A673 (cell line): Measurements from ENCODE around the gene ADCY4. TPM values are rescaled to one million over a fixed set of nuclear protein-coding genes. Genes with fewer than 3 reads are reported as not detected.

Experiments
- BruUV-seq: library from RNA; stranded (reverse); fragments of 400-500 nt; replicated peaks from 2 replicates; lab custom pipeline; 2021; lab: Mats Ljungman, UMichigan
- CTCF ChIA-PET: fragments of 300-600 bp; sonication (Branson Sonifier 250); formaldehyde crosslinking; loops from one replicate; lab custom pipeline; 2022; ENCODE audit warnings: antibody characterized with exemption; lab: Charles Lee
- POLR2A ChIA-PET: fragments of 300-600 bp; sonication (Branson Sonifier 250); formaldehyde crosslinking; loops from one replicate; lab custom pipeline; 2022; ENCODE audit warnings: antibody characterized with exemption; ENCODE audit not compliant: low non-redundant PET; lab: Charles Lee
- DNase-seq: peaks from one replicate; pipeline ENCODE4 v3.0.0-alpha.2; 2015; ENCODE audit warnings: low spot score
- H3K27ac ChIP-seq: fragments of 200-600 bp; sonication (generic); 2 replicates; pipeline ENCODE4 v1.5.1; 2016; ENCODE audit warnings: mixed run types, low read depth, mild to moderate bottlenecking, mixed read lengths, antibody characterized with exemption, low read length; ENCODE audit not compliant: poor library complexity, severe bottlenecking
- H3K27me3 ChIP-seq: fragments of 200-600 bp; sonication (generic); replicated peaks from 2 replicates; pipeline ENCODE4 v1.6.1; 2017; ENCODE audit warnings: mixed run types, low read depth, mild to moderate bottlenecking, mixed read lengths, antibody characterized with exemption, low read length; ENCODE audit not compliant: insufficient read depth, poor library complexity
- H3K36me3 ChIP-seq: fragments of 200-600 bp; sonication (generic); 2 replicates; pipeline ENCODE4 v1.6.1; 2016; ENCODE audit warnings: mixed run types, mild to moderate bottlenecking, mixed read lengths, antibody characterized with exemption, low read length; ENCODE audit not compliant: insufficient read depth, poor library complexity, severe bottlenecking
- H3K4me1 ChIP-seq: fragments of 200-600 bp; sonication (generic); 2 replicates; pipeline ENCODE4 v1.6.1; 2017; ENCODE audit warnings: mixed run types, mild to moderate bottlenecking, mixed read lengths, antibody characterized with exemption, low read length; ENCODE audit not compliant: insufficient read depth, poor library complexity, severe bottlenecking
- H3K4me3 ChIP-seq: fragments of 200-600 bp; sonication (generic); 2 replicates; pipeline ENCODE4 v1.5.1; 2016; ENCODE audit warnings: low read depth, mixed run types, mild to moderate bottlenecking, mixed read lengths, low read length; ENCODE audit not compliant: poor library complexity, severe bottlenecking
- H3K9me3 ChIP-seq: fragments of 200-600 bp; sonication (generic); 2 replicates; pipeline ENCODE4 v1.6.1; 2016; ENCODE audit warnings: mixed run types, low read depth, mild to moderate bottlenecking, mixed read lengths, antibody characterized with exemption, low read length; ENCODE audit not compliant: poor library complexity, severe bottlenecking
- EZH2 ChIP-seq: fragments of 200-600 bp; sonication (generic); IDR thresholded peaks from 2 replicates; pipeline ENCODE4 v1.6.1; 2017; ENCODE audit warnings: borderline replicate concordance, low read depth, mild to moderate bottlenecking, mixed read lengths, antibody characterized with exemption, low read length; ENCODE audit not compliant: poor library complexity, severe bottlenecking
- intact Hi-C: fragments of 100-400 bp; cut with micrococcal nuclease; formaldehyde crosslinking; loops from one replicate; pipeline ENCODE4 v1.10.0; 2022; ENCODE audit not compliant: unreplicated experiment
- total RNA-seq: library from RNA; stranded (reverse); gene quantifications from 2 replicates; pipeline ENCODE4 v1.2.3, GENCODE V29; 2021
- TF ChIP-seq, protein P1 (sequence below): fragments of 300-800, 200-600 bp; sonication (generic); conservative IDR thresholded peaks from 2 replicates; pipeline ENCODE4 v1.5.1; 2017; ENCODE audit warnings: low read depth, mild to moderate bottlenecking, antibody characterized with exemption, low read length, moderate library complexity, mixed read lengths

ADCY4 gene
- total RNA-seq, 1 experiment from 2014 or later, result 0.84 TPM

DNA sequence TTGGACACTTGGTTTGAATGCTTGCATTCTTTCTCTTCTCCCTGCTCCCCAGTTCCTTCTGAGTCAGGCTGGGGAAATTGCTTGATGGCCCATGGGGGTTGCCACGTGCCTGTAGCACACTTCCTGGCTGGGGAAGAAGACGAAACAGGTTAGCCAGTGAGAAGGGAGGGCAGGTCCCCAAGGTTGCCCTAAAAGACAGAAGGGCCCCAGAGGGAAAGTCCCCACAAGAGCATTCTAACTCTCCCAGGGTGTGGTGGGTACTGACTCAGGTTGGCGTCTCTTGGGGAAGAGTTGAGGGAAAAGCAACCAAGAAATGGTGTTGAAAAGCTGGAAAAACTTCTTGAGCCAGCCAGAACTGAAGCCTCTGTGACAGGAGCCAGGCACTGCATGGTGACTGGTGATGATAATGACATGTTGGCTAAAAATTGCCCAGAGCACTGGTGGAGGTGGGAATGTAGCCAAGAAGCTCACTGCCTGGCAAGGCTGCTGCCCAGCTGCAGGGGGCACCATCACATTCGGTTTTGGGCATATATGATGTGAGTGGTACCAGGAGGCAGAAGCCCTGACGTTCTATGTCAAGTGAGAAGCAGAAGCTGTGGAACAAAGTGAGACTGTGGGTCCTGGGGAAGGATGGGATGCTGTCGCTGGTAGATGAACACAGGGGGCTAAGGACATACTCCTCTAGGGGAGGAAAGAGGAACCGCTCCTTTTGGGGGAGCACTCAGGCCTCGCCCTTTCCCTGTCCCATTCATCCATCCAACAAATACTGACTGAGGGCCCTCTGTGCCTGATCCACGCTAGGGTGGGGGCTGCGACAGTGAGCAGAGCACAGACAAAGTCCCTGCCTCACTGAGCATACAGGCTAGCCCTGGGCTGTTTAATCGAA is 55.3 kb downstream of the ADCY4 start:
- Histone ChIP-seq H3K4me3 (no peak overlapping the region), H3K9me3 (no peaks in the 10 kb centered on the region), H3K4me1 (no peaks in the 10 kb centered on the region), H3K27me3 (no peaks in the 10 kb centered on the region), H3K36me3 (no peaks in the 10 kb centered on the region), H3K27ac (no peak overlapping the region)
- TF ChIP-seq EZH2, result no peak
- TF ChIP-seq, protein P1, sequence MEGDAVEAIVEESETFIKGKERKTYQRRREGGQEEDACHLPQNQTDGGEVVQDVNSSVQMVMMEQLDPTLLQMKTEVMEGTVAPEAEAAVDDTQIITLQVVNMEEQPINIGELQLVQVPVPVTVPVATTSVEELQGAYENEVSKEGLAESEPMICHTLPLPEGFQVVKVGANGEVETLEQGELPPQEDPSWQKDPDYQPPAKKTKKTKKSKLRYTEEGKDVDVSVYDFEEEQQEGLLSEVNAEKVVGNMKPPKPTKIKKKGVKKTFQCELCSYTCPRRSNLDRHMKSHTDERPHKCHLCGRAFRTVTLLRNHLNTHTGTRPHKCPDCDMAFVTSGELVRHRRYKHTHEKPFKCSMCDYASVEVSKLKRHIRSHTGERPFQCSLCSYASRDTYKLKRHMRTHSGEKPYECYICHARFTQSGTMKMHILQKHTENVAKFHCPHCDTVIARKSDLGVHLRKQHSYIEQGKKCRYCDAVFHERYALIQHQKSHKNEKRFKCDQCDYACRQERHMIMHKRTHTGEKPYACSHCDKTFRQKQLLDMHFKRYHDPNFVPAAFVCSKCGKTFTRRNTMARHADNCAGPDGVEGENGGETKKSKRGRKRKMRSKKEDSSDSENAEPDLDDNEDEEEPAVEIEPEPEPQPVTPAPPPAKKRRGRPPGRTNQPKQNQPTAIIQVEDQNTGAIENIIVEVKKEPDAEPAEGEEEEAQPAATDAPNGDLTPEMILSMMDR, result peak; percentile 53
- intact Hi-C loops, result no loop called here
- CTCF ChIA-PET, result interaction anchor here (1.0 kb wide), 2 partner anchors 9 to 17 kb away, joined by 3 to 4 read pairs; partner anchors contain the start of gene RABGGTA
- peak; percentile 48 for DNase-seq
- BruUV-seq, result no TSS peak
- POLR2A ChIA-PET, result no interaction called here

DNA sequence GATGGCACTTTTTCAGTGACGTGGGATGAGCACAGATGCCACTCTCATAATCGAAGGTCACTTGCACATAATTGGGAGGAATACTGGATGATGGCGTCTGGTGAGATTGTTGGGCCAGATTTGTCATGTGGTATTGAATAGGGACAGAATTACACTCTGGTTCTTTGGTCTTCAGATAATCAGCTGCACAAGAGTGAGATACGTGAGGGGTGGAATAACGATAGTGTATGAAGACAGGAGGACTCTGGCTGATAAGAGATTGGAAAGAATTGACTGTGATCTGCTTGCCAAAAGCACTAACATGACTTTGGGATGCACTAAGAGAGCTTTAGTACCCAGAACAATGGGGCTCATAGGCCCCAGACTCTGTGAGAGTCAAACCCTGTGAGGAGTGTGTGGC is 56.4 kb downstream of the ADCY4 start:
- CTCF ChIA-PET, result no interaction called here
- POLR2A ChIA-PET, result no interaction called here

DNA sequence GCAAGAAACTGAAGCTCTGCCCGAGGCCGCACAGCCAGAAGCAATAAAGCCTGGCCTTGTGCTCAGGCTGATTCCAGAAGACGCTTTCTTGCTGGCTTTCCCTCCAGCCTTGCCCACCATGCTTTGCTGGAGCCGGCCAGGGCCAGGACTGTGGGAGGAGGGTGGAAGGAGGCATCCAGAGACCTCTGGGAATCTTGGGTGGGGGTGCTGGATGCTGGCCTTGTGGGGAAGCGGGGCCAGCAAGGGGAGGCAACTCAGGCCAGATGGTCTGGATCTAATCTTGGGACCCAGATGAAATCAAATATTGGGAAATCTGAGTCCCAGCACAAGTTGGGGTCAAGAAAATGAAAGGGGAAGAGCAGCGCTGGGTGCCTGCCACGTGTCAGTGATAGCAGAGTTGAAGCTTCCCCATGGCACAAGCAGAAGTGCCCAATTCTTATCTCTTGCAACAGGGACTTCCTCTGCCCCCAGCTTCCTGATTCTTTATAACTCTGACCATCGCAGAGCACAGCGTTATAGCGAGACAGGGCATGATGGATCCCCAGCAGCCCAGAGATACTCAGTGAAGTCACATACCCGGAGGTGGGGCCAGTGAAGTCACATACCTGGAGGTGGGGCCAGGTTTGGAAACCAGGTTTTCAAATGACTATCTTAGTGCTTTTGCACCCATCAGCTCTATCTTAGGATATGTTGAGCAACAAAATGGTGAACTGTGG is 57.1 kb downstream of the ADCY4 start:
- no peaks in the 10 kb centered on the region for H3K27me3 ChIP-seq
- H3K9me3 ChIP-seq, result no peaks in the 10 kb centered on the region
- POLR2A ChIA-PET, result no interaction called here
- intact Hi-C loops, result no loop called here
- no peak for DNase-seq
- TF ChIP-seq, protein P1, result no peak
- no peak for TF ChIP-seq EZH2
- CTCF ChIA-PET, result no interaction called here
- H3K4me1 ChIP-seq, result no peaks in the 10 kb centered on the region
- H3K36me3 ChIP-seq, result no peaks in the 10 kb centered on the region
- no peak overlapping the region for H3K4me3 ChIP-seq
- no peak overlapping the region for H3K27ac ChIP-seq
- no TSS peak for BruUV-seq

More for the DNA sequence above, 56.4 kb downstream of the ADCY4 start:
- Histone ChIP-seq H3K4me1 (no peaks in the 10 kb centered on the region), H3K27ac (no peak overlapping the region), H3K9me3 (no peaks in the 10 kb centered on the region), H3K4me3 (no peak overlapping the region), H3K27me3 (no peaks in the 10 kb centered on the region), H3K36me3 (no peaks in the 10 kb centered on the region)
- BruUV-seq, result no TSS peak
- no peak for TF ChIP-seq EZH2
- TF ChIP-seq, protein P1, result no peak
- DNase-seq, result no peak
- intact Hi-C loops, result no loop called here
